NCI-H146 treated with DMSO at 0.1 percent for 48 hours (cell line): ENCODE data around the gene UBE2E2.

Experiments
- DNase-seq: peaks from one replicate; lab custom pipeline; 2025; ENCODE audit not compliant: unreplicated experiment; lab: John Stamatoyannopoulos, UW

The UBE2E2 gene

DNA sequence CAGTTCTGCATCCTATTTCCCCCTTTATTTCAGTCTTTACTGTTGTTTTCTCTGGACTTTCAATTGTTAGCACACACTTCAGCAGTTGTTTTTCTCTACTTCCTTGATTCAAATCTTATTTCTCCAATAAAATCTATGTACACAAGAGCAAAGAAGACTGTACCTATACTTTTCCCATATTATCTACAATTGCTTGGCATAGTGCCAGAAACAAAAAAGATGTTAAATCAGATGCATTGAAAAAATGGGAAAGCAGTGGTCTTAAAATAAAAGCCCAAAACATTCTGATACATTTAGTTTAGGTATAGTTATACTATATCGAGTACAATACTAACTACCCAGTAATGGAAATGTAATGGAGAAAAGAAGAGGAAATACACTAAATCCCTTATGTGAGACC is 265.1 kb downstream of the UBE2E2 start:
- DNase-seq: no peak

DNA sequence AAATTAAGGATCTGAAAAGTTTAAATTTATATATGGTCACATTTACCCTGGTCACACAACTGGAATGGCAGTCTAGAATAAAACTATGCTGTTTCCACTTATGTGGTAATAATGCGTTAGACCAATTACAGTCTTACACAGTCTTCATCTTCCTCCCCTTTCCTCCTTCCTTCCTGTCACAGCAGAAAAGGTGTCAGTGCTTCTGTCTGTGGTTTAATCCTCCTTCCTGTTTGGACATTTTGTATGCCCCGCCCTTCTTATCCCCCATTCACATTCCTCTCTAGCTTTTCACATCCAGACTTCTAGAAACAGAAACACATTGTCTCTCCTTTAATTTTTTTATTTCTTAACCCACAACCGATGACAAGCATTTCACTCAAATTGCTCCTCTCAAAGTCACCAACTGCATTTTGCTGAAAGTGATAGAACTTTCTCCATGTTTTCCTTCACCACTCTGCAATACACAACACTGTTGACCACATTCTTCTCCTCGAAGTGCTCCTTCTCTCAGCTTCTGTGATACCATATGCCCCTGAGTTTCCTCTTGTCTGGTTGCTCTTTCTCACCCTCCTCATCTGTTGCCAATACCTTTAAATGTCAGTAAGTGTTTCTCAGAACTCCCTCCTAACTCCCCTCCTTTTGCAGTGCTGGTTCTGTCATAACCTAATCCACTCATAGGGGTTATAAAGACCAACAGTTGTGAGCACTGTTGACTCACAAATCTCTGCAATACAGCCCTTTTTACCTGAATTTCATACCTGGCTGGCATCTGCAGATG is 271.6 kb downstream of the UBE2E2 start:
- DNase-seq: no peak

DNA sequence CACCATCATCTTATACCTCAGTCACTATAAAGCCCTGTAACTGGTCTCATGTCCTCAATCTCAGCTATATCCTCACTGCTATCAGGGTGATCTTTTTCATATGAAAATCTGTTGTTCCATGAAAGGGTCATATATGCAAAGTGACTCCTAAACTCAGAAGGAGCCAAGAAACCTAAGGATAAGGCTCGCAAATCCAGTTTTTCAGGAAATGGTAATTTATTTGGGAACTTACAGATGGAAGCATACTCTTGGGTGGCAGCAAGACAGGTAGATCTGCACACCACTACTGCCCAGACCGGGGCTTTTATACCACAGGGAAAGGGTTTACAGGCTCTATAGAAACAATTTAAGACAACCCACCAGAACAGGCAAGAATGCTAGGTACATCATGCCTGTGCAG is 272.3 kb downstream of the UBE2E2 start:
- no peak for DNase-seq

DNA sequence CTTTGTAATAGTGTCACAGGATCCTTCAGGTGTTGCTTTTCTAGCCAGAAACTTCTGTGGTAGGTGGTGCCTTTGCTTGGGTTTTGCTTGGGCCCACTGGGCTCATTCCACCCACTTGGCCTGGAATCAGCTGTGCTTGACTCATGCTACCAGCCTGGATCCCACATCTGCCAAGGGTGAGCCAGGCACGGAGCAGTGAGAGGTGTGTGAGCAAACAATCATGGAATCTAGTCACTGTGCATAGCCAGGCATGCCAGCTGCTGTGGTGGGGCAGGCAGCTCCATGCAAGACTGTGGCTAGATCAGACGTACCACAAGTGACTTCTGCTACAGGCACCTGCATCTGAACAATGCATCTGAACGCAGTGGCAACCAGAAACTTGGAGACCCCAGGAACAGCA is 275.9 kb downstream of the UBE2E2 start:
- DNase-seq: no peak

DNA sequence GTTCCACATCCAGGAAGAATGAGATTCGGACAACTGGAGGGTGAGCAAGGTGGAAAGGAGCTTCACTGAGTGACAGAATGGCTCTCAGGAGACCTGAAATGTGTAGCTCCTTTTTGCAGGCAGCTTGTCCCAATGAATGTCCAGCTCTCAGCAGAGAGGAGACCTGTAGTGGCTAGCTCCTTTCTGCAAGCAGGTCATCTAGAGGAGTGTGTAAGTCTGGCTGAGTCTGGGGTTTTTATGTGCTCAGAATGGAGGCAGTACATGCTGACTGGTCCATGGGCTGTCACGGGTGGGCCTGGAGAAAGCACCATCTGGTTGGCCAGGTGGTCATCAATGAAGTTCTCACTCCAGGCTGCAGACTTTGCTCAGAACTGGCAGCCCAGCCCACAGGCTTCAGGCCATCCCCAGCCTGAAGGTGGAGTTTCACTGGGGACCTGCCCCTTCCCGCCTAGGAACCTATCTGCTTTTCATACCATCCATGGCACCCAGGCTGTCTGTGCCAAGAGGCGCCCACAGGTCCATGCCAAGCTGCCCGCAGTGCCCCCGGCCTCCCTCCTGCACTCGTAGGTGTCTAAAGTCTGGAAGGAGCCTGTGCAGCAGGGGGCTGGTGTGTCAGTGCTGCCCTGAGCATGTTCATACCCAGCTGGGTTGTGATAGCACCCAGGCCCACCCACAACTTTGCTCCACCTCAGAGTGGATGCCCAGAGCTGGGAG is 276.6 kb downstream of the UBE2E2 start:
- DNase-seq: no peak

DNA sequence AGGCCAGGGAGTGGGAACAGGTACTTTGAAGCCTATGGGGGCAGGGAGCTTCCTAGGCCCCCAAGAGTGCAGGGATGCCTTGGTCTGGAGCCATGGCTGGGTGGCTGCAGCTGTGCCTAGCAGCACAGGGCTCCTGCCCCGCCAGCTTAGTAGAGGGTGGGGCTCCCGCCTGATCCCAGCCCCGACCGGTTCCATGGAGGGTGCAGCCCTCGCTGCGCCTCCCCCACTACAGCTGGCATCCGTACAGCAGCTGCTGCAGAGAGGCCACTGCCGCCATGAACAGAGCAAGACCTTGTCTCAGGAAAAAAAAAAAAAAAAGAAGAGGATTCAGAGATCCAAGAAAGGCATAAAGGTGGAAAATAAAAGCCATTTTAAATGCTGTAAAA is 277.2 kb downstream of the UBE2E2 start:
- no peak for DNase-seq

DNA sequence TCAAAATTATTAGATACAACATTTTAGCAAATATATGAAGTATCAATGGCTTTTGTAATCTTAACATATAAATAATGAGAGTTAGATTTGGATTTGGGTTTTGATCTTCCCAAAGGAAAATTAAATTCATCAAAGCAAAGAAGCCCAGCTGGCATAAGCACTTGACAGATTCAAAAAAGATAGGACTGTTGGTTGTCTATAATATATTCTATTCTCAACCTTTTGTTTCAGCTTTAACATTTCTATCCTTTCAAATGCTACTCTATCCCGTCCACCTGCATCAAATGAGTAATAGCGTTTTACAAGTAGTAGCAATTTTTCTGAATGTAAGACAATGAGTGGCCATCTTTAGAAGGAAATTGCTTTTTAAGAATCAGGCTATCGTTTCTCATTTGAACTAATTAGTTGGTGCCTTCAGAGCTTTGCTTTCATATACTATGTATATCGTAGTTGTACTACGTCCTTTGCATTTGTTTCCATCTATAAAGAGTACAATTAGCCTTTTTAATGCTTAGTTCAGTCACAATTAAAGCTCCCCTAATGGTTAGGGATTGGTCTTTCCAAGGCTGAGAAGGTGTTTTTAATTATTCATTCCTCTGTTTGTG is 278.0 kb downstream of the UBE2E2 start:
- no peak for DNase-seq

DNA sequence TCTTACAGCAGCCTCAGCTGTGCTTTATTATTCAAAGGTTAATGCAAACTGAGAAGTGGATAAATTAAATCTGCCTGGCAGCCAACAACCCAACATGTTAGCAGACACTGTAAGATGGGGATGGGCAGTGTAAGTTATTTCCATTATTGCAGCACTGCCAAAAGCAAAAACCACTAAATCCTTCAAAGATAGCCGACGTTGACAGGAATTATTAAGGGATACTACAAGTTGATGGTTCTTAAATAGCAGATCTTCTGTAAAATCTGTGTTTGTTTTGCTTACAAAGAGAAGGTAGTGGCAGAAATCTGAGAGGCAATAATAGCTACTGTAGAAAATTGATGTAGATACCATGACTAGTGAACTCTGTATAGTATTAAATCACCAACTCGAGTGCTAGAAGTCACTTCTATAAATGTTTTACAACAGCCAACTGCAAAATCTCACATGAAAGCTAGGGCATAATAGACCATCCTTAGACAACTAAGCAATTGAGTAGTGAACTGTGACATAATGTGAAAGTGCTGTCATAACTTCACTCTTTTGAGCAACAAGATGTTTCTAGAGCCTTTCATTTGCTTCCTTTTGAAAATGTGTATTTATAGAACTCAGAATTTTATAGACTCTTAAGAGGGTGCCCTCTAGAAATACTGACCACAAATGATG is 278.6 kb downstream of the UBE2E2 start:
- DNase-seq: no peak

DNA sequence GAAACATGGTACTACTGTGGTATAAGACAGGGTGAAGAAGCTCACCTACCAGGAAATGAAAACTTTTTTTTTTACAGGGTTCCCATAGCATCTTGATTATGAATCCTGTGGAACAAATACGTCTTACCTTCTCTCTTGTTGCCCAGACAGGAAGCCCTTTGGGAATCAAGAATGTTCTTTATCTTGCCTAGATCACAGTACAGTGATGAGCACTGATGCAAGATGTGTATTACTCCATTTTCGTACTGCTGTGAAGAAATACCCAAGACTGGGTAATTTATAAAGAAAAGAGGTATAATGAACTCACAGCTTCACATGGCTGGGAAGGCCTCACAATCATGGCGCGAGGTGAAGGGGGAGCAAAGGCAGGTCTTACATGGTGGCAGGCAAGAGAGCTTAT is 281.3 kb downstream of the UBE2E2 start:
- no peak for DNase-seq

DNA sequence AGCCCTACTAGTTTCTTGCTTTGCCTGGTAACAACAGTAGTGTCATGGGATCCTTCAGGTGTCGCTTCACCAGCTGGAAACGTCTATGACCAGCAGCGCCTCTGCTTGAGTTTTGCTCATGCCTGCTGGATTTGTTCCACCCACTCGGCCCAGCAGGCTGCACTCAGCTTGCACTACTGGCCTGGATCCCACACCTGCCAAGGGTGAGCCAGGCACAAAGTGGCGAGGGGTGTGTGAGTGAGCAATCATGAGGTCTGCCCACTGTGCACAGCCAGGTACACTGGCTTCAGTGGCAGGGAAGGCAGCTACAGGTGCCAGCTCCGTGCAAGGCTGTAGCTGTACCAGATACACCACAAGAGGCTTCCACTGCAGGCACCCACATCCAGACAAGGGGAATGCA is 282.8 kb downstream of the UBE2E2 start:
- no peak for DNase-seq

DNA sequence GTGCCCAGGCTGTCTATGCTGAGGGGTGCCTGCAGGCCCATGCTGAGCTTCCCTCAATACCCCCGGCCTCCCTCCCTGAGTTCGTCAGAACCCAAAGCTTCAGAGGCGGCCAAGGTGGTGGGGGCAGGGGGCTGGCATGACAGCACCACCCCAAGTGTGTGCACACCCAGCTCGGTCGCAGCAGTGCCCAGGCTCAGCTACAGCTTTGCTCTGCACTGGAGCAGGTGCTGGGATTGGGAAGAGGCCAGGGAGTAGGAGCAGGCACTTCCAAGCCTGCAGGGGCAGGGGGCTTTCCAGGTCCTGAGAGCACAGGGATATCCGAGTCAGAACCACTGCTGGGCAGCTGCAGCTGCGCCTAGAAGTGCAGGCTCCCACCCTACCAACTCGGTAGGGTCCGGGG is 283.9 kb downstream of the UBE2E2 start:
- DNase-seq: no peak

DNA sequence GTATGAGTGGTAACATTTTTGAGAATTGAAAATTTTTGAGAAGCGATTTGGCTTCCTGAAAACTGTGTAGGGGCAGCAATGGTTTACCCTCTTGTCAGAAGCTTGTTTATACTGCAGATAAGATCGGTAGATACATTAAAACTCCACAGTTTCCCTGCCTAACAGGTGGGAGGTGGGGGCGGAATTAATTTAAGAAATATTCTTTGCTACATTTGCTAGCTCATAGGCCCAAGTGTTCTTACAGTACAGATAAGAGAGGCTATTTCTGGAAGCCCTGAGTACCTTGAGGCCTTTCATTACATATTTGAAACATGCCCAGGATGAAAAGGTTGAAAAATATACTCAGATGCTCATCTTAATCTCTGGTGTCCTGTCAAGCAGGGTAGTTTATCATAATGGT is 285.5 kb downstream of the UBE2E2 start:
- no peak for DNase-seq

DNA sequence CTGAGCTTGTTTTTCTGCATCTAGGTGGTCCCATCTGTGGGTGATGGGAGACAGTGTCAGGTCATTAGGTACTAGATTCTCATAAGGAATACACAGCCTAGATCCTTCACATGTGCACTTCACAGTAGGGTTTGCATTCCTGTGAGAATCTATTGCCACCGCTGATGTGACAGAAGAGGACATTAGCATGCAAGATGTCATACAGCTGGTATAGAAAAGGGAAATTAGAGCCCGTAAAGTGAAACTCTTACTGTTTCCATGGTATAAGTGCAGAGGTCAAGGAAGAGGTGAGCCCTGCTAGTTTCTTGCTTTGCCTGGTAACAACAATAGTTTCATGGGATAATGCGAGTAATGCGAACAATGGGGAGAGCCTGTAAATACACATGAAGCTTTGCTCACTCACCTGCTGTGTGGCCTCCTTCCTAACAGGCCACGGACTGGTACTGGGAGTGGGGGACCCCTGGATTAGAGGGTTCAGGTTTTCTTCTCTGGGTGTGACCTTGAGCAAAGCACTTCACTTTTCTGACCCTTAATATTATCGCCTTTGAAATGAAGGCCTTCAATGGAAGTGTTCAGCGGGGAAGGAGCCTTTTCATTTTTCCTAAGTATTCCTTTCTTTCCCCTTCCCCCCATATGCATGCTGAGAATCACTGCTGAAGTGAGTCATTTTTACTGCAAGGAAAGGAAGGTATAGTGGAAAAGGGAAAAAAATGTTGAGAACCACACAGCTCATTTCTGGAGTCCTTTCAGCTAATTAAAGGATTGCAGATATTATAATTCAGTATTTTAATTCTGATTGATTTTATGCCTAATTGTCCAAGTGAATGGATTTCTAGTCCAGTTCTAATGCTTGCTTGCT is 286.4 kb downstream of the UBE2E2 start:
- no peak for DNase-seq

DNA sequence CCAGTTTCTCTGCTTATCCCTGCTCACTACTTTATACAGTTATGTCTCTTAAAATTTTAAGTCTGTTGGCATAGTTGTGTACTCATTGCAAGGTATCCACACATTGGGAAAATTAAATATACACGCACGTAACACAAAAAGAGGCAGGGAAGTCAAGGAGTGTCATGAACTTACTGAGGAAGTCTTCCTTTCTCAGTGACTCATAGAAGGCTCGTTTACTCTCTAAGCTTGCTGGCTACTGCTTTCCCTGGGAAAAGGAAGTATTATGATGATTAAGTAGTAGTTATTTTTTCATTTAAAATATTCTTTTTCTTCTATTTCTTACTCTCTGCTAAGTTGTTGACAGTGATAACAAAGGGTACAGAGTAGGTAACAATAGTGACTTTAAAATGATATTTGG is 287.3 kb downstream of the UBE2E2 start:
- no peak for DNase-seq

DNA sequence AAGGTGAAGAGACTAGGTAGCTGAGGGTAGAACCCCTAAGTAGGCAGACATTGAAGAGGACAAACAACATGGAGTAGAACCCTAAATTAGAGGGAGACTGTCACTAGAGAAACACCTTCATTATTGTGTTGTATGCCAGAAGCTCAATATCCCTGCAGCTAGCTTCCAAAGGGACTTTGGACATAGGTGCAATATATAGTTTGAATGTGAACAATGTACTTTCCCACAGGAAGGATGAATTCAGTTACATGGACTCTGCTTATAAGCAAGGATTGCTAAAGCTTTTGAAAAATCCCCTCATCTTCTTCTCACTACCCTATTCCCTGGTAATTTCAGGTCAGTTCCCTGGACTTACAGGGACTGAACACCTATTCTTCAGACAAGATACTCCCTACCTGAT is 288.9 kb downstream of the UBE2E2 start:
- DNase-seq: no peak

DNA sequence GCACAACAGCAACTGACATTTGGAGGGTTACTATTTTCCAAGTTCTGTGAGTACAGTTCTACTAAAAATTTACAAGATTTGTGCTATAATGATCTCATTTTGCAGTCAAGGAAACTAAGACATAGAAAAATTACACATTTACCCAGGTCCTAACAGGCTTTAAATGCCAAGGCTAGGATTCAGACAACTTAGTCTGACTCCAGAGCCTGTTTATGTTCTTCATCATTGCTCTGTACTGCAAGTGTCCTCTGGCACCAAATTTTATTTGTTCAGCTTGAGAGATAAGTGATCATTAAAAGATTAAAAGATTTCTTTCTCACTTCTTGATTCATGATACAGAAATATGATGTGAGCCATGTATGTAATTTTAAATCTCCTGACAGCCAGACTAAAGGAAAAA is 290.8 kb downstream of the UBE2E2 start:
- DNase-seq: no peak

DNA sequence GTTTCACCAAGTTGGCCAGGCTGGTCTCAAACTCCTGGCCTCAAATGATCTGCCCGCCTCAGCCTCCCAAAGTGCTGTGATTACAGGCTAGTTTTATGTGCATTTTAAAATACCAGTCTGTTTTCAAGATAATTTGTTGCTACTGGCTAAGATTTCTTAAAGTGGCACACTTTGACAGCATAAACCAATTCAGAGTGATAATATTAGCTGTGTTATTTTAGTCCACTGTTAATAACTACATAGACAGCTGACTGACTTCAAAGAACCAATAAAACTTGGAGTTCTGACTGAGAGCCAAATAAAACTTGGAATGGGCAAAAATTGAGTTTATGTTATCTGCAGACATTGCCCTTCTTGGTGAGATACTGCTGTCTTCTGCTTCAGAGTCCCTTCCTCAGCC is 291.8 kb downstream of the UBE2E2 start:
- no peak for DNase-seq

DNA sequence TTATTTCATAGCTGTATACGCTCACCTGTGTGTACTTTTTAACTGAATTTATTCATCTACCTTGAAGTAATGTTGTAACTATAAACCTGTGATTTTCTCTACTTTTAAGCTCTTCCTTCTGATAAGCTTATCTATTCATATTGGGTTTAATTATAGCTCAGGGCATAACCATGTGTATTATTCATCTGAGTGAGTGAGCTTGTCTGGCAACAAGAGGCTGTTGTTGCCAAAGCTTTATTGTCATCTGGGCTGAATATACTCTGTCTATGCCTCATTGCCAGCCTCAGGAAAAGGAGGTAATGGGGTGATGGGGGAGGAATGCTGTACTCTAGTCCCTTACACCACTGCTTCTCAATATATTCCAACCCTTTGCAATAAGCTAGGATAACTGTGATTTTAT is 292.4 kb downstream of the UBE2E2 start:
- DNase-seq: peak; percentile 23

DNA sequence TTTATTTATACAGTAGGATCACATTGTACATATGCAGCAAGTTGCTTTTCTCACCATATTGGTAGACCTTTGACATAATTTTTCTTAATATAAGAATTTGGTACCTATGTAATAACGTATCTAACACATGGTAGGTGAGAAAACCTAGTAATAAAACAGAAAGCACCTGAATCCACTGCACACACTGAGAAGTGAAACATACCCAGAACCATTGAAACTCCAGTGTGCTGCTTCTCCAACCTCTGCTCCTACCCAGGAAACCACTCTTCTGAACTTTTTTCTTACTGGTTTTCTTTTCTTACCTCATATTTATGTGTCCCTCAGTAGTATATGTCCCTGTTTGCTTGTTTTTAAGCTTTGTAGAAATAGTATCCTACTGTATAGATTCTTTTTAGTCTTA is 293.0 kb downstream of the UBE2E2 start:
- no peak for DNase-seq

DNA sequence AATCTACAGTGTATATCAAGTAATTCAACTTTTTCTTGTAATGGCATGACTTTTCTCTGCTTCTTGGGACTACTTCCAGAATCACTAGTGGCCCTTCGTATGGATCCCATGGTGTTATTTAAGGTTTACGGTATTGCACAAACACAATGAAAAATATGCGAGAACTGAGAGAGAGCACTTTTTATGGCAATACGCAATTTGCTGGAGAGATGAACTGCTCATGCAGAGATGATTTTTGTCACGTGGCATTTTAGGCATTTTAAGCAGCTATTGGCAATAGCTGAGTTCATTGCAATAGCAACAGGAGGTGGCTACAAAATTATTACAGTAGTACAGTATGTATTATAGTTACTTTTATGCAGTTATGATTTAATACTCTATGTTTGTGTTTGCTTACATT is 294.0 kb downstream of the UBE2E2 start:
- DNase-seq: no peak

DNA sequence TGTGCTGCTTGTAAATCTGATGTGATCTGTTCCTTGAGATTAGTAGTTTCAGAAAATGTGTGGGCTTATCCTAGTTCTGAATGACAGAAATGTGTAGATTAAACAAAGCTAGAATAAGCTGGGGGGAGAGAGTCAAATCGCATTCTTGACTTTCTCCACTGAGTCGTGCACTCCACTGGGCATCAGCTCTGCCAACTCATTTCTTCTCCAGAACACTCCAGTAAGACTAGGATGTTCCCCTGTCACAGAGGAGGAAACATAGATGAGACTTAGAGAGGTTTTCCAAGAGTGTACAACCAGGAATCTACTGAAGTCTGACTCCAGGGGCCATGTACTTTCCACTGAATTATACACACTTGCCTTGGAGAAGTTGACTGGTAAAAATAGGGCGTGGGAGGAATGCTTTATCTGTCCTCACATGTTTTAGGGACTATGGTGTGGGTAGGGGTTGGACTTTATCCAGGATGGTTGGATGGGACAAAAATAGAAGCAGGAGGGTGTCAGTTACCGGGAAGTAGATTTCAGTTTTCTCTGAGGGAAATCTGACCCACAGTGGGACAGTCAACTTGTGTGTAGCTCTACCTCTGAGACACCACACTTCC is 298.2 kb downstream of the UBE2E2 start:
- no peak for DNase-seq
